GM19238 (cell line): ENCODE measurements around the gene TEX48.

Experiments
- DNase-seq: peaks from one replicate; pipeline ENCODE4 v3.0.0; 2011; ENCODE audit warnings: low spot score; ENCODE audit not compliant: insufficient read length

TEX48 gene

DNA sequence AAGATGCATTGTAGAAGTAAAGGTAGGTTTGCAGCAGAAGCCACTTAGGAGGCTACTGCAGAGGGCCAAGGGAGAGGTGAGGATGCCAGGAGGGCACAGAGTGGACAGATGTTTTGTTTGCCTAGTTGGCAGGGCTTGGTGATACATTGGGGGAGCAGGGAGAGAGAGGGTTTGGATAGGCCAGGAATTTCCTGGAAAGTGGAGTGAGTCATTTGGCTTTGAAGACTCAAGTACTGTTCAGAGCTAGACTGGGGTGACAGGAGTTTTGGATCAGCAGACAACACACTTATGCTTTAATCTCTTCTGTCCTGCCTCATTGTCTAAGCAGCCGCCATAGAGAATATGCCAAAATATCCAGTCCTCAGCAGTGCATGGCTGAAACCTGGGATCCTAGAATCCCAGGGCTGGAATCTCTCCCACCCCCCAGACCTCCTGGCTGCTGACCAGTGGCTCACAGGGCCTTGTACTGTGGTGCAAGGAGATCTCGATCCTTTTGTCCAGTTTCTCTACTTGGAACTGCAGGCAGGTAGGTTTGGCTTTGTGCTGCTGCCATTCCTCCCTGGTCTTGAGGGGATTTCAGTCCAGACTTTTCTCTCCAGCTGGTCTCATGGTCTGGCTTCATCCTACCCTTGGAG lies 59.9 kb downstream of the TEX48 start:
- DNase-seq: no peak

DNA sequence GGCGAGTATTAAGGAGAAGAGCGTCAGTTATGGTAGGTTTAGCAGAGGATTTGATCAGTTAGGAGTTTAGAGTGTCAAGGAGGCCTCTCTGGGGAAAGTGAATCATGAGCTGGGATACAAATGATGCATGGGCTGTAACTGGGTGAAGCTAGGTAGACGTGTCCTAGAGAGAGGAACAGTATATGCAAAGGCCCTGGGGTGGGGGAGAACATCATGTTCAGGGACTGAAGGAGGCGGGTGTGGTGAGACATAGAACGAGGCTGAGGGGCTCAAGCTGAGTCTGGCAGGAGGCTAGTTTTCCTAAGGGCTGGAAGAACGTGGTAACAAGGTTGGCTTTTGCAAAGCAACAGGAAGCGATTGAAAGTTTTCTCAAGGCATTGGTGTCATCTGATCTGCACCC lies 60.4 kb downstream of the TEX48 start:
- DNase-seq: no peak

GRCh38 chr9:114619191-114619761 lies 62.7 kb downstream of the TEX48 start:
- DNase-seq: peak; percentile 31

DNA sequence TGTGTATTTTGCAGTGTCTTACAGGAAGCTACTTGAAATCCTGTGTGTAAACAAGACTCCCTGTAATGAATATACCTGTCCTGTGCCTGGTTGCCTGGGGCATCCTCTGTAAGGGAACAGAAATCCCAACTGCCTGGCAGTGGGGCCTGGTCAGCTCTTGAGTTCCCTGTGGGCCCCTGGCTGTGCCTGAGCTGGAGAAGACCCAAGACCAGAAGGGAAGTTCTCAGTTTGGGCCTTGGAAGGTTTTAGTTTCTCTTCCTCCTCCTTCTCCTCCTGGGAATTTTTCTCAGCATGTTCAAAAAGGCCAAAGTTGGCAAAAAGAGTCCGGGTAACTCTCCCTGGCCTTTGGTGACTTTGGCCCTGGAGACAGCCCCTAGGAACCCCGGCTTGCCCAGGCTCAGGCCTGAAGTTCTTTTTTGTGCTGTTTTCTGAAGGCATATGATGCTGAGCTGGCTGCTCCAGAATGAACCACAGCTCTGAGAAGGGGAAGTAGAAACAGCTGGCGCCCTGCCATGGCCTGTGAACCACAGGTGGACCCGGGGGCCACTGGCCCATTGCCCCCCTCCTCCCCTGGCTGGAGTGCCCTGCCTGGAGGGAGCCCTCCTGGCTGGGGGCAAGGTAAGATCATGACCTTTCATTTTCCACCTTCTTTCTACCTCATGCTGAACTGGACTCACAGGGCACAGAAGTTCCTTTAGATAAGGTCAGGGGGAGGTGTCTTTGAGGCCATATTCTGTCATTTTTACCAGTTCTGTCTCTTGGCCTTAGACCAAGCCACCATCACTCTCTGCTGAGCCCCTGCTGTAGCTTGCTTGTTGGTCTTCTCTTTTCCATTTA lies 65.1 kb downstream of the TEX48 start:
- peak; percentile 31 for DNase-seq
